Activated CD4-positive, alpha-beta T cell treated with anti-CD3 and anti-CD28 coated beads for 4 hours (primary cell): ENCODE measurements around the gene RUFY4.
"Not testable (repeated sequence)": the region's sequence is repeated elsewhere in the genome, so short reads cannot be mapped to it uniquely, and the experiment has no call there.

Experiments used
- DNase-seq, 2 donors: peaks; one replicate each; pipeline ENCODE4 v3.0.0-alpha.2; 2020

RUFY4 gene

DNA sequence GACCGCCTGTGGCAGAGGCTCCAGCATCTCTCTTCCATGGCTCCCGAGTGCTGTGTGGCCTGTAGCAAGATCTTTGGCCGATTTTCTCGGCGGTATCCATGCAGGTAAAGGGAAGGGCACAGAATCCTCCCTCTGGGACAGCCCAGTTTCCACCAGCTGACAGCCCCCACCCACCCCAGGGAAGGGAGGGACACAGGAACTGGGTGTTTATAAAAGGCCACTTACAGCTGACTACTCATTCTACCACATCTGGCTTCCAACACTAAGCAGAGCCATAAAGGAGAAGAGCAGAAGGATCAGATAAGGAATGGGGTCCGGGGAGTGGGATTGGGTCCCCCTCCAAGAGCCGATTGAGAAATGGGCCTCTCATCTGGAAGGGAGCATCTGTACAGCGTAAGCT lies 20.2 kb downstream of the RUFY4 start:
- DNase-seq: no peak

DNA sequence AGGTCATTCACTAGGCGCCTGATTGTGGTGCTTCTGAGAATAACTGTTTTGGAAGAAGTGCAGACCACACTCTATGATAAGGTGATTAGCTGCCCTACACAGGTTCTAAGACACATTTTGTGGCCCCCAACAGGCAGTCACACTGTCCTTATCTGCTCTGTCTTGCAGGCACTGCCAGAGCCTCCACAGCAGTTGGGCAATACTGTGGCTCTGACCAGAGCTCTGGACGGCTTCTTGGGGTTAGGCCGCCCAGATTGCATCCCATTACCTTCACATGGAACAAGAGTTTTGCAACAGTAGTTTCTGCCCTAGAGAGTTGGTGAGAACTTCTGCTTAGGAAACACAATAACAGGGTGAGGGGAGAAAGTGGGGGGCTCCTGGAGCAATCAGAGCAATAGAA lies 22.7 kb downstream of the RUFY4 start:
- no peak for DNase-seq

GRCh38 chr2:218093879-218094278 lies 24.8 kb downstream of the RUFY4 start:
- no peak for DNase-seq

- no peak for DNase-seq
These were observed 26.8 kb downstream of the RUFY4 start for GRCh38 chr2:218095853-218096252.

DNA sequence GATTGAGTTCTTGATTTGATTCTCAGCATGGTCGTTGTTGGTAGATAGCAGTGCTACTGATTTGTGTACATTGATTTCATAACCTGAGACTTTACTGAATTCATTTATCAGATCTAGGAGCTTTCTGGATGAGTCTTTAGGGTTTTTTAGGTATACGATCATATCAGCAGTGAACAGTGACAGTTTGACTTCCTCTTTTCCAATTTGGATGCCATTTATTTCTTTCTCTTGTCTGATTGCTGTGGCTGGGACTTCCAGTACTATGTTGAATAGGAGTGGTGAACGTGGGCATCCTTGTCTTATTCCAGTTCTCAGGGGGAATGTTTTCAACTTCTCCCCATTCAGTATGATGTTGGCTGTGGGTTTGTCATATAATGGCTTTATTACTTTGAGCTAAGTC lies 28.9 kb downstream of the RUFY4 start:
- DNase-seq: no peak

GRCh38 chr2:218108834-218109233 lies 39.8 kb downstream of the RUFY4 start:
- not testable (repeated sequence) for DNase-seq

- DNase-seq: not testable (repeated sequence)
These were observed 52.7 kb downstream of the RUFY4 start for GRCh38 chr2:218121789-218122188.

GRCh38 chr2:218122286-218122685 lies 53.2 kb downstream of the RUFY4 start:
- DNase-seq: not testable (repeated sequence)

DNA sequence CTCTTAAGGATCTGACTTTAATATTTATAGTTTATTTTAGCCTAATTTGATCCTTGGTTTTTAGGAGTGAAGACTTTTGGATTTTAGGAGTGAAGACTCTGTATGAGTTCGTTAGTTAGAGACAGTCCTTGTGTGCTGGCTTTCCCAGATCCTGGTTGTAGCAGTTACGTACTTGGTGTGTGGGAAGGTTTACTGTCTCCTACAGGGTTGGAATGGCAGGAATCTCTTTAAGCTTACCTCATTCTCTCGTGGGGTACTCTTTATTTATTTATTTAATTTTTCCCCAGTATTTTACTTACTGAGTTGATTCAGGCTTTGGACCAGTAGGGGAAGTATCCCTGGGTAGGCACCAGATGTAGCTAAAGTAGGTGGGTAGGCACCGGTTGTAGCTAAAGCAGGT lies 54.9 kb downstream of the RUFY4 start:
- DNase-seq: no peak

GRCh38 chr2:218125095-218125494 lies 56.0 kb downstream of the RUFY4 start:
- DNase-seq: no peak

- DNase-seq: no peak
These were observed 56.6 kb downstream of the RUFY4 start, which contains the start of gene CXCR2 for GRCh38 chr2:218125626-218126080. Gene CXCR2 (plus strand): TSS chr2:218126028. CDS start chr2:218134802, 8,774 bp downstream.

GRCh38 chr2:218127929-218128455 lies 58.9 kb downstream of the RUFY4 start:
- DNase-seq: no peak

- DNase-seq: no peak
These were observed 59.9 kb downstream of the RUFY4 start for GRCh38 chr2:218128781-218129457.

DNA sequence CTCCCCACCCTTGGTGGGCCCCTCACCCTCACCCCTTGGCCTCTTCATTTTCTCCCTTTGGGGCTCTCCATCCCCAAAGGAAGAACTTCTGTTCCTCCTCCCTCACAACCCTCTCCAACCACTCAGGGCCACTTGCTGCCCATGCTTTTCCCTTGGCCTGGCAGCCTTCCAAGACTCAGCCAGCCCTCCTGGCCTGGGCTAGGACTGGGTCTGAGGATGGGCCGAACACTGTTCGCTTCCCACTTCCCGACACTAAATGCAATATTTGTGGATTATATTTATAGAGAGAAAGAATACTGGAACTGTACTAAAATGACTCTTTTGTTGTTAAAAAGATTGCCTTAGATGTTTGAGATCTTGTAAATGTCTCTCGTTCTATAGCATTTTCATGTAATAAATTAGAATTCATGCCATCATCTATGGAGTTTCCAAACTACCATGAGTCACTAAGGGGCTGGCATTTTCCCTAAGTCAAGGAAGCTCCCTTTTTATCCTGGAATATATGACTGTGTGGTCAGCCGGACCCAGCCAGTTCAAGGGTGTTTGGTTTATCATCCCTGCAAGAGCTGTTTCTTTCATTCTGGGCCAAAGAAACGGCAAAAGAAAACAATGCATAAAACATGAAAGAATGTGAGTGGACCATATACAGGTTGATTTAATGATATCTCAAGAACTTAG lies 60.5 kb downstream of the RUFY4 start:
- no peak for DNase-seq

DNA sequence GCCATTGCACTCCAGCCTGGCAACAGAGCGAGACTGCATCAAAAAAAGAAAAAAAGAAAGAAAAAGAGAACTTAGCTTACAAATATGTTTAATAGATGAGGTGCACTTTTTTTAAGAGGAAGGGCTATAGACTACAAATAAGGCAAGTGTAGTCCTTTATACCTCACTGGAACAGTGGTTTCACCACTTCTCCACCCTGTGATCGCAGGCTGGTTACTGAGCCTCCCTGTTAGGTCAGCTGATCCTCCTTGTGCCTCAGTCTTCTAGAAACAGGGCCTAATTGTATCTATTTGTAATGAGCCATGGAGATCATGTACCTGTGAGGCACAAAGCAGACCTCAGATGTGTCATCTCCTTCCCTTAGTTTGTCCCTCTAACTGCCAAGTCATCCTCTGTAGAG lies 61.3 kb downstream of the RUFY4 start:
- no peak for DNase-seq

DNA sequence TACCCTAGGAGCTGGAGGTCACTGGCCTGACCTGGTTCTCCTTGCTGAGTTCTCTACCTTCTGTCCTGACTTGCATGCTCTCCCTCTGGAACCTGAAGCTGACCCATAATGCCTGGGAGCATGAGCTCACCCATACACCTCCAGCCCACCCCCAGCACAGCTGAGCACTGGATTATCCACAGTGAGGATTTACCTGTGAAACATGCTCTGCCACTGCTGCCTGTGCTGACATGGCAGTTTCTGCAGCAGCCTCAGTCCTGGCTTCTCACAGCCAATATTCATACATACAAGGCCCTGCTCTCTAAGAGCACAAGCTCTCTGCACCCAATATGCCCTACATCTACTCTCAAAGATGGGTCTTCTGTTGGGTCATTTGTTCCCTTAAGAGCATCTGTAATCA lies 61.8 kb downstream of the RUFY4 start:
- DNase-seq: no peak

DNA sequence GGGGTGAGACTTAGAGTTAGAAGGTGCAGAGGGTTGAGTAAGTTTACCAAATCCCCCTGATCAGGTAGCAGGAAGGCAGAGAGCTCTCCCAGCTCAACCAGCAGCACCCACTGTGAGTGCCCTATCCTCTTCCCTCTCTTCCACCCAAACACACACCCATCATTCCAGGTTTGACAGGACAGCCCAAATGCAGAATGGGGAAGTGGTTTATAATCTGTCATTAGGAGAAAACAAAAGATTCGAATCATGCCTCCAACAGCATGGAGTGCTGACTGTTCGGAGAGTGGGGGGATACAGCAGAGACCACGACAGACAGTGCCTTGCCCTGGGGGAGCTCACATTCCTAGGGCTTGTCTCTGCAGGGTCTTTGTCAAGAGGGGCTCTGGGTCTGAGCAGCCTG lies 68.5 kb downstream of the RUFY4 start:
- DNase-seq: no peak

DNA sequence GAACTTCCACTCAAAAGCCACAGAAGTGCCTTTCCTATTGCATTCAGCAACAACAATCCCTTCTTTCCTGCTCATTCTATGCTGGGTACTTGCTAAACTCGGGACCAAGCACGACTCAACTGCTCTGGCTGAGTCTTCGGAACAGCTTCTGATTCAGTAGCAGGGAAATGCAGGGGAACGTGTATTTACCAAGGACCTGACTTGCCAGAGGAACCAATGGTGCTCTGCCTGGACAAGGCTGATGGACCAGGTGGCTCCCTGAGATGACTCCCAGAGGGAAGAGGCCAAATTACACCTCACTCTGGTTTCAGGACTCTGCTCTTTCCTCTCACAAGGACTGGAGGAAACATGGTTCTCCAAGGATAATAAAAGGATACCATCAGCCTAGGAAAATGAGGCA lies 69.0 kb downstream of the RUFY4 start:
- no peak for DNase-seq
